Measurements from ENCODE around the gene AARS2.

AARS2 gene

DNA sequence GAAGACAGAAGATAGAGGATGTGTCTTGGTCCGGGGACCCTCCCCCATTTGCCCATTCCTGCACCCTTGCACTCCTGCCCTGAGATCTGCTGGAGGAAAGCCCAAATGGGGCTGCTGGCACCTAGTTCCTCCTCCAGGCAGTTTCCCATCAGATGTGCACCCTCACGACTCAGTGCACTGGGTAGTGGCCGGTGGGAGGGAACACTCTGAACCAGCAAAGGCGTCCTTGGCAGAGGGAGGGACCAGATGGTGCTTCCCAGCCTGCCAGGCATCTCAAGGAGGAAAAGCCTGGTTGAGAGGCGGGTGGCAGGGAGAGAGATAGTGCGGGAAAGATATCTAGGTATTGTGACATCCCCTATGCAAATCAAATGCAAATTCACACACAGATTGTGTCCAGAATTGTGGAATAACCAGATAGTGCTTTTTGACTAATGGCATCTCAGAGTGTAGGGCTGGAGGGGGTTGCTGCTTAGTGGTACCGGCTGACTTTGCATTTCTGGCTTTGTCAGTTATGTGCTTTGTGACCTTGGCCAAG lies 23.4 kb downstream of the AARS2 start:
- TF ChIP-seq SNAI2 (CRISPR knock-in tag; IDR thresholded peaks at IDR 0.05) (no peak), TCF4 (CRISPR knock-in tag; IDR thresholded peaks at IDR 0.05; ENCODE audit: borderline replicate concordance) (no peak), BACH2 (CRISPR knock-in tag; IDR thresholded peaks at IDR 0.05; ENCODE audit: borderline replicate concordance) (no peak), ESRRG (CRISPR knock-in tag; IDR thresholded peaks at IDR 0.05) (no peak), CSDC2 (CRISPR knock-in tag; IDR thresholded peaks at IDR 0.05) (no peak), ZNF70 (CRISPR knock-in tag; IDR thresholded peaks at IDR 0.05) (no peak), ARNTL (CRISPR knock-in tag; IDR thresholded peaks at IDR 0.05; ENCODE audit: borderline replicate concordance, low read depth) (no peak), RARB (CRISPR knock-in tag; IDR thresholded peaks at IDR 0.05) (no peak), ZC3H10 (CRISPR knock-in tag; IDR thresholded peaks at IDR 0.05) (no peak), OSR1 (CRISPR knock-in tag; IDR thresholded peaks at IDR 0.05) (no peak)
- TF ChIP-seq, protein P1, sequence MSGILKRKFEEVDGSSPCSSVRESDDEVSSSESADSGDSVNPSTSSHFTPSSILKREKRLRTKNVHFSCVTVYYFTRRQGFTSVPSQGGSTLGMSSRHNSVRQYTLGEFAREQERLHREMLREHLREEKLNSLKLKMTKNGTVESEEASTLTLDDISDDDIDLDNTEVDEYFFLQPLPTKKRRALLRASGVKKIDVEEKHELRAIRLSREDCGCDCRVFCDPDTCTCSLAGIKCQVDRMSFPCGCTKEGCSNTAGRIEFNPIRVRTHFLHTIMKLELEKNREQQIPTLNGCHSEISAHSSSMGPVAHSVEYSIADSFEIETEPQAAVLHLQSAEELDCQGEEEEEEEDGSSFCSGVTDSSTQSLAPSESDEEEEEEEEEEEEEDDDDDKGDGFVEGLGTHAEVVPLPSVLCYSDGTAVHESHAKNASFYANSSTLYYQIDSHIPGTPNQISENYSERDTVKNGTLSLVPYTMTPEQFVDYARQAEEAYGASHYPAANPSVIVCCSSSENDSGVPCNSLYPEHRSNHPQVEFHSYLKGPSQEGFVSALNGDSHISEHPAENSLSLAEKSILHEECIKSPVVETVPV (CRISPR knock-in tag; IDR thresholded peaks at IDR 0.05), result no peak
- ATAC-seq, result no peak

DNA sequence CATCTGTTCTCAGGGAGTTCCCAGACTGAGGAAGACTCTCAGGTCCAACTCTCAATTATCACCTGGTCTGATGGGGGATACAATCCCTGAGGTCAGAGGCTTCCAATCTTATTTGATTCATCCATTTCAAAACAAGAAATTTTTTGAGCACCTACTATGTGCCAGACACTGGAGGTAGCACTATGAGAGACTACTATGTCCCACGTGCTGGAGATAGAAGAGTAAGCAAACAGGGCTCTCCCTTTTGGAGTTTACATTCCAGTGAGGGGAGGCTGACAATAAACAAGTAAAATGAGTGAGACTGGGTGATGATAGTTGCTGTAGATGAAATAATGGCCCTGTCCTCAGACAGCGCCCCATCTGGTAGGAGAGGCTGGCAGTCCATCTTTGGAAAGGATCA lies 26.4 kb downstream of the AARS2 start:
- ATAC-seq, result no peak
- TF ChIP-seq ESRRG (CRISPR knock-in tag; IDR thresholded peaks at IDR 0.05) (no peak), BACH2 (CRISPR knock-in tag; IDR thresholded peaks at IDR 0.05; ENCODE audit: borderline replicate concordance) (no peak)

DNA sequence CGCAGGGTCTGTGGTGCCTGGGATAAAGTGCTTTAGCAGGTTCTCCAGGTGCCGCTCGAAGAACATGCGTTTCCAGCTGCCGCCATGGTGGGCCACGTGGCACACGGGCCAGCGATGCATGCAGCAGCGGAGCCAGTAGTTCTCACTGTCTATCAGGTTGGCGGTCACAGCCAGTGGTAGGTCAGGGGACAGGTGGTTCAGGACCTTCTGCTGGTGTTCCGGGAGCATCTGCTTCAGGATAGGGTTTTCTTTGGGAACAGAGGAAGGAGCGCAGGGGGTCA lies 26.9 kb downstream of the AARS2 start:
- no peak for ATAC-seq
- TF ChIP-seq ZC3H10 (CRISPR knock-in tag; IDR thresholded peaks at IDR 0.05) (no peak), BACH2 (CRISPR knock-in tag; IDR thresholded peaks at IDR 0.05; ENCODE audit: borderline replicate concordance) (no peak), ZFP30 (CRISPR knock-in tag; IDR thresholded peaks at IDR 0.05) (no peak), ZNF8 (CRISPR knock-in tag; IDR thresholded peaks at IDR 0.05) (no peak), CSDC2 (CRISPR knock-in tag; IDR thresholded peaks at IDR 0.05) (no peak), OSR1 (CRISPR knock-in tag; IDR thresholded peaks at IDR 0.05) (no peak), TOX (CRISPR knock-in tag; IDR thresholded peaks at IDR 0.05; ENCODE audit: borderline replicate concordance) (no peak), ZNF565 (CRISPR knock-in tag; conservative IDR thresholded peaks at IDR 0.05; ENCODE audit: low read depth) (no peak), ESRRG (CRISPR knock-in tag; IDR thresholded peaks at IDR 0.05) (no peak), ISL1 (CRISPR knock-in tag; IDR thresholded peaks at IDR 0.05) (no peak), SNAI2 (CRISPR knock-in tag; IDR thresholded peaks at IDR 0.05) (no peak), GLIS3 (CRISPR knock-in tag; IDR thresholded peaks at IDR 0.05) (no peak), ARNTL (CRISPR knock-in tag; IDR thresholded peaks at IDR 0.05; ENCODE audit: borderline replicate concordance, low read depth) (no peak), ZNF70 (CRISPR knock-in tag; IDR thresholded peaks at IDR 0.05) (no peak), RARB (CRISPR knock-in tag; IDR thresholded peaks at IDR 0.05) (no peak)
- TF ChIP-seq, protein P1 (CRISPR knock-in tag; IDR thresholded peaks at IDR 0.05), result no peak
- TF ChIP-seq, protein P2, sequence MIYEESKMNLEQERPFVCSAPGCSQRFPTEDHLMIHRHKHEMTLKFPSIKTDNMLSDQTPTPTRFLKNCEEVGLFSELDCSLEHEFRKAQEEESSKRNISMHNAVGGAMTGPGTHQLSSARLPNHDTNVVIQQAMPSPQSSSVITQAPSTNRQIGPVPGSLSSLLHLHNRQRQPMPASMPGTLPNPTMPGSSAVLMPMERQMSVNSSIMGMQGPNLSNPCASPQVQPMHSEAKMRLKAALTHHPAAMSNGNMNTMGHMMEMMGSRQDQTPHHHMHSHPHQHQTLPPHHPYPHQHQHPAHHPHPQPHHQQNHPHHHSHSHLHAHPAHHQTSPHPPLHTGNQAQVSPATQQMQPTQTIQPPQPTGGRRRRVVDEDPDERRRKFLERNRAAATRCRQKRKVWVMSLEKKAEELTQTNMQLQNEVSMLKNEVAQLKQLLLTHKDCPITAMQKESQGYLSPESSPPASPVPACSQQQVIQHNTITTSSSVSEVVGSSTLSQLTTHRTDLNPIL (CRISPR knock-in tag; IDR thresholded peaks at IDR 0.05; ENCODE audit: low read depth), result no peak
- TF ChIP-seq, protein P3, sequence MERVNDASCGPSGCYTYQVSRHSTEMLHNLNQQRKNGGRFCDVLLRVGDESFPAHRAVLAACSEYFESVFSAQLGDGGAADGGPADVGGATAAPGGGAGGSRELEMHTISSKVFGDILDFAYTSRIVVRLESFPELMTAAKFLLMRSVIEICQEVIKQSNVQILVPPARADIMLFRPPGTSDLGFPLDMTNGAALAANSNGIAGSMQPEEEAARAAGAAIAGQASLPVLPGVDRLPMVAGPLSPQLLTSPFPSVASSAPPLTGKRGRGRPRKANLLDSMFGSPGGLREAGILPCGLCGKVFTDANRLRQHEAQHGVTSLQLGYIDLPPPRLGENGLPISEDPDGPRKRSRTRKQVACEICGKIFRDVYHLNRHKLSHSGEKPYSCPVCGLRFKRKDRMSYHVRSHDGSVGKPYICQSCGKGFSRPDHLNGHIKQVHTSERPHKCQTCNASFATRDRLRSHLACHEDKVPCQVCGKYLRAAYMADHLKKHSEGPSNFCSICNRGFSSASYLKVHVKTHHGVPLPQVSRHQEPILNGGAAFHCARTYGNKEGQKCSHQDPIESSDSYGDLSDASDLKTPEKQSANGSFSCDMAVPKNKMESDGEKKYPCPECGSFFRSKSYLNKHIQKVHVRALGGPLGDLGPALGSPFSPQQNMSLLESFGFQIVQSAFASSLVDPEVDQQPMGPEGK (CRISPR knock-in tag; IDR thresholded peaks at IDR 0.05; ENCODE audit: borderline replicate concordance), result no peak
- TF ChIP-seq, protein P4, sequence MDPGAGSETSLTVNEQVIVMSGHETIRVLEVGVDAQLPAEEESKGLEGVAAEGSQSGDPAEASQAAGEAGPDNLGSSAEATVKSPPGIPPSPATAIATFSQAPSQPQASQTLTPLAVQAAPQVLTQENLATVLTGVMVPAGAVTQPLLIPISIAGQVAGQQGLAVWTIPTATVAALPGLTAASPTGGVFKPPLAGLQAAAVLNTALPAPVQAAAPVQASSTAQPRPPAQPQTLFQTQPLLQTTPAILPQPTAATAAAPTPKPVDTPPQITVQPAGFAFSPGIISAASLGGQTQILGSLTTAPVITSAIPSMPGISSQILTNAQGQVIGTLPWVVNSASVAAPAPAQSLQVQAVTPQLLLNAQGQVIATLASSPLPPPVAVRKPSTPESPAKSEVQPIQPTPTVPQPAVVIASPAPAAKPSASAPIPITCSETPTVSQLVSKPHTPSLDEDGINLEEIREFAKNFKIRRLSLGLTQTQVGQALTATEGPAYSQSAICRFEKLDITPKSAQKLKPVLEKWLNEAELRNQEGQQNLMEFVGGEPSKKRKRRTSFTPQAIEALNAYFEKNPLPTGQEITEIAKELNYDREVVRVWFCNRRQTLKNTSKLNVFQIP (CRISPR knock-in tag; IDR thresholded peaks at IDR 0.05; ENCODE audit: borderline replicate concordance, low read depth), result no peak
- TF ChIP-seq, protein P5, sequence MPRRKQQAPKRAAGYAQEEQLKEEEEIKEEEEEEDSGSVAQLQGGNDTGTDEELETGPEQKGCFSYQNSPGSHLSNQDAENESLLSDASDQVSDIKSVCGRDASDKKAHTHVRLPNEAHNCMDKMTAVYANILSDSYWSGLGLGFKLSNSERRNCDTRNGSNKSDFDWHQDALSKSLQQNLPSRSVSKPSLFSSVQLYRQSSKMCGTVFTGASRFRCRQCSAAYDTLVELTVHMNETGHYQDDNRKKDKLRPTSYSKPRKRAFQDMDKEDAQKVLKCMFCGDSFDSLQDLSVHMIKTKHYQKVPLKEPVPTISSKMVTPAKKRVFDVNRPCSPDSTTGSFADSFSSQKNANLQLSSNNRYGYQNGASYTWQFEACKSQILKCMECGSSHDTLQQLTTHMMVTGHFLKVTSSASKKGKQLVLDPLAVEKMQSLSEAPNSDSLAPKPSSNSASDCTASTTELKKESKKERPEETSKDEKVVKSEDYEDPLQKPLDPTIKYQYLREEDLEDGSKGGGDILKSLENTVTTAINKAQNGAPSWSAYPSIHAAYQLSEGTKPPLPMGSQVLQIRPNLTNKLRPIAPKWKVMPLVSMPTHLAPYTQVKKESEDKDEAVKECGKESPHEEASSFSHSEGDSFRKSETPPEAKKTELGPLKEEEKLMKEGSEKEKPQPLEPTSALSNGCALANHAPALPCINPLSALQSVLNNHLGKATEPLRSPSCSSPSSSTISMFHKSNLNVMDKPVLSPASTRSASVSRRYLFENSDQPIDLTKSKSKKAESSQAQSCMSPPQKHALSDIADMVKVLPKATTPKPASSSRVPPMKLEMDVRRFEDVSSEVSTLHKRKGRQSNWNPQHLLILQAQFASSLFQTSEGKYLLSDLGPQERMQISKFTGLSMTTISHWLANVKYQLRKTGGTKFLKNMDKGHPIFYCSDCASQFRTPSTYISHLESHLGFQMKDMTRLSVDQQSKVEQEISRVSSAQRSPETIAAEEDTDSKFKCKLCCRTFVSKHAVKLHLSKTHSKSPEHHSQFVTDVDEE (CRISPR knock-in tag; IDR thresholded peaks at IDR 0.05), result no peak

Measured in SK-N-SH treated with all-trans-retinoic acid at 6 μM for 48 hours (cell line).